Endothelial cell of umbilical vein (primary cell): ENCODE results near the gene PFDN1. TPM values are rescaled to one million over a fixed set of nuclear protein-coding genes. Genes with fewer than 3 reads are reported as not detected.

Source experiments
- BruUV-seq: library from RNA; stranded (reverse); fragments of 400-500 nt; replicated peaks from 2 replicates; lab custom pipeline; 2021; lab: Mats Ljungman, UMichigan
- CTCF ChIA-PET: fragments of 300-600, 350-600 bp; sonication (Branson Sonifier 250); formaldehyde crosslinking; loops from one replicate; lab custom pipeline; 2021; ENCODE audit warnings: antibody characterized with exemption, inconsistent platforms; lab: Charles Lee
- POLR2A ChIA-PET: fragments of 300-600, 350-600 bp; sonication (Branson Sonifier 250); formaldehyde crosslinking; loops from one replicate; lab custom pipeline; 2021; ENCODE audit warnings: antibody characterized with exemption, inconsistent platforms; lab: Charles Lee
- DNase-seq: peaks from one replicate; pipeline ENCODE4 v3.0.0-alpha.2; 2011; ENCODE audit warnings: low read depth, low spot score
- FAIRE-seq: peaks from 2 replicates; lab custom pipeline; 2011; peaks lifted over from hg19 to GRCh38; lab: Jason Lieb, UNC
- H2AFZ ChIP-seq: 2 replicates; pipeline ENCODE4 v1.6.0; 2012; ENCODE audit warnings: low read depth, low read length, control low read depth, inconsistent platforms
- H3K27ac ChIP-seq: 2 replicates; pipeline ENCODE4 v1.5.1; 2011; ENCODE audit warnings: low read depth, mild to moderate bottlenecking, control low read depth, low read length, moderate library complexity; ENCODE audit not compliant: insufficient read depth
- H3K27me3 ChIP-seq, 2 experiments: 2 replicates each; pipeline versions ENCODE4 v1.6.0 to v1.6.1; 2011; ENCODE audit warnings: low read length in 2 of 2, mixed read lengths in 1 of 2; ENCODE audit not compliant: control insufficient read depth in 2 of 2, insufficient read depth in 2 of 2
- H3K36me3 ChIP-seq, 2 experiments: 2 replicates in 1 of 2; 3 replicates in 1 of 2; pipeline ENCODE4 v1.5.1; 2011; ENCODE audit warnings: low read length in 2 of 2, mild to moderate bottlenecking in 1 of 2, moderate library complexity in 1 of 2; ENCODE audit not compliant: control insufficient read depth in 2 of 2, insufficient read depth in 2 of 2; ENCODE audit errors: extremely low read depth in 1 of 2
- H3K4me1 ChIP-seq: 3 replicates; pipeline ENCODE4 v1.5.1; 2011; ENCODE audit warnings: mild to moderate bottlenecking, low read length; ENCODE audit not compliant: control insufficient read depth, insufficient read depth; ENCODE audit errors: extremely low read depth
- H3K4me2 ChIP-seq: 2 replicates; pipeline ENCODE4 v1.6.1; 2011; ENCODE audit warnings: low read length, control low read depth, mixed read lengths; ENCODE audit not compliant: insufficient read depth
- H3K4me3 ChIP-seq, 3 experiments: fragments of 200-600 bp in 1 of 3; sonication (generic), shearing (Covaris generic) in 1 of 3; replicated peaks in 1 of 3; 2 replicates each; pipeline ENCODE4 v1.5.1; 2011 to 2016; ENCODE audit warnings: control low read depth in 3 of 3, low read length in 3 of 3, mild to moderate bottlenecking in 2 of 3, inconsistent platforms in 1 of 3, low read depth in 1 of 3, moderate library complexity in 1 of 3; ENCODE audit not compliant: insufficient read depth in 1 of 3
- H3K79me2 ChIP-seq: 2 replicates; pipeline ENCODE4 v1.6.0; 2012; ENCODE audit warnings: low read length, inconsistent platforms; ENCODE audit not compliant: control insufficient read depth, insufficient read depth
- H3K9ac ChIP-seq: replicated peaks from 2 replicates; pipeline ENCODE3; 2011; ENCODE audit warnings: low read length, control low read depth; ENCODE audit not compliant: insufficient read depth; ENCODE audit errors: extremely low read depth
- H3K9me1 ChIP-seq: replicated peaks from 3 replicates; pipeline ENCODE4 v1.6.0; 2011; ENCODE audit warnings: mild to moderate bottlenecking, low read length; ENCODE audit not compliant: control insufficient read depth, insufficient read depth; ENCODE audit errors: extremely low read depth
- H3K9me3 ChIP-seq: replicated peaks from 2 replicates; pipeline ENCODE4 v1.5.1; 2012; ENCODE audit warnings: low read length, inconsistent platforms; ENCODE audit not compliant: control insufficient read depth, insufficient read depth
- H4K20me1 ChIP-seq: replicated peaks from 2 replicates; pipeline ENCODE3; 2011; ENCODE audit warnings: mild to moderate bottlenecking, low read length; ENCODE audit not compliant: control insufficient read depth, insufficient read depth; ENCODE audit errors: extremely low read depth
- CTCF ChIP-seq, 2 donors: IDR thresholded peaks; 1 replicate in 1 of 2; 2 replicates in 1 of 2; pipeline ENCODE4 v1.5.1; 2011; ENCODE audit warnings: low read length in 2 of 2, mild to moderate bottlenecking in 2 of 2, moderate library complexity in 2 of 2, control low read depth in 1 of 2, inconsistent platforms in 1 of 2, low read depth in 1 of 2; ENCODE audit not compliant: insufficient read depth in 1 of 2; ENCODE audit errors: extremely low read depth in 1 of 2
- EZH2 ChIP-seq: IDR thresholded peaks from 2 replicates; pipeline ENCODE4 v1.6.1; 2012; ENCODE audit warnings: borderline replicate concordance, low read depth, mild to moderate bottlenecking, moderate library complexity, low read length, inconsistent platforms; ENCODE audit not compliant: severe bottlenecking
- FOS ChIP-seq: IDR thresholded peaks from 2 replicates; pipeline ENCODE4 v1.6.1; 2011; ENCODE audit warnings: mild to moderate bottlenecking, low read length, moderate library complexity, borderline replicate concordance; ENCODE audit not compliant: insufficient read depth
- GATA2 ChIP-seq: IDR thresholded peaks from 2 replicates; pipeline ENCODE4 v1.7.0; 2011; ENCODE audit warnings: low read depth, mild to moderate bottlenecking, moderate library complexity, mixed read lengths, low read length; ENCODE audit not compliant: insufficient read length, insufficient read depth
- JUN ChIP-seq: IDR thresholded peaks from 2 replicates; pipeline ENCODE4 v1.6.1; 2011; ENCODE audit warnings: borderline replicate concordance, low read depth; ENCODE audit not compliant: insufficient read length, insufficient read depth
- POLR2A ChIP-seq: IDR thresholded peaks from 2 replicates; pipeline ENCODE4 v1.6.1; 2012; ENCODE audit warnings: low read depth, mild to moderate bottlenecking, control low read depth, low read length
- POLR2AphosphoS5 ChIP-seq: IDR thresholded peaks from 2 replicates; pipeline ENCODE4 v1.6.1; 2012; ENCODE audit warnings: low read depth, mild to moderate bottlenecking, control low read depth, low read length, moderate library complexity; ENCODE audit not compliant: insufficient read depth
- dilution Hi-C: fragments of 300-500 bp; cut with MboI; formaldehyde crosslinking; loops from one replicate; pipeline ENCODE4 v1.15.0; 2019; ENCODE audit warnings: low sequenced_read_pairs; ENCODE audit not compliant: extremely low pct_ligation_motif_present
- intact Hi-C: fragments of 100-400 bp; cut with micrococcal nuclease; formaldehyde crosslinking; loops from one replicate; pipeline ENCODE4 v1.10.0; 2022
- polyA plus RNA-seq, 4 experiments: library from polyadenylated mRNA; depleted of rRNA in 3 of 4; stranded (reverse) in 3 of 4; unstranded in 1 of 4; fragments of >200 nt; gene quantifications; 2 replicates each; pipeline versions ENCODE4 v1.2.1 to v1.2.3, GENCODE V29; 2011 to 2012; ENCODE audit warnings: missing spikeins in 1 of 4
- total RNA-seq: library from RNA; stranded (reverse); gene quantifications from 2 replicates; pipeline ENCODE4 v1.2.3, GENCODE V29; 2021
- TF ChIP-seq, protein P1 (sequence below): IDR thresholded peaks from 2 replicates; pipeline ENCODE4 v1.6.1; 2011; ENCODE audit not compliant: insufficient read depth, insufficient read length

Gene PFDN1
- total and polyA plus RNA-seq, 2 donors (not counting 3 experiments of a cell fraction or from before 2014, with no cell fraction given): 107 to 158 TPM

DNA sequence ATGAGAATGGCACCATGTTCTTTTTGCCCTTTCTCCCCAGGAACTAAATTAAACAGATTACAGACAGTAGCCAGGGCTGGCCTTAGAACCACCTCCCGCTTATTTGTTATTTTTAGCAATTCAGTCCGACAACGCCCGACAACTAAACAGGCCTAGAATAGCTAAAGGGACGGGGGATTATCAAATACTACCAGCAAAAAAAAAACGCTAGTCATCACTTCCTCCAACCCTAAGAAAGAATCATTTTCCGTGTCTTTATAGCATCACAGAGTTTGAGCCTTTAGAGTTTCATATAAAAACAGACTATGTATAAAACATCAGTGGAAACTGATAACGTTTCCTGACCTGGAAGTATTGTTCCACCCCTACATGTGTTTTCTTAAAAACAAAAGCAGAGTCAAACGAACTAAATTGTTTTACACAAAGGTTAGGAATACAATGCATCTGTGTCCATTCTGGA lies 35.3 kb downstream of the PFDN1 start:
- Histone ChIP-seq H4K20me1 (no peaks in the 10 kb centered on the region), H2AFZ (no peak overlapping the region), H3K9me3 (no peaks in the 10 kb centered on the region), H3K4me3 (peak overlapping the region in 1 of 3 experiments; percentile 37), H3K36me3 (no peaks in the 10 kb centered on the region), H3K4me2 (peak overlapping the region; percentile 86), H3K9me1 (no peaks in the 10 kb centered on the region), H3K27me3 (no peaks in the 10 kb centered on the region), H3K9ac (peak overlapping the region; percentile 84), H3K4me1 (peaks cover 24% of the 10 kb centered on the region), H3K79me2 (peaks cover 35% of the 10 kb centered on the region), H3K27ac (peak overlapping the region; percentile 84)
- no TSS peak for BruUV-seq
- CTCF ChIA-PET: interaction anchor here (0.8 to 3.9 kb wide), 17 partner anchors 9 to 96 kb away, joined by 3 to 39 read pairs (median 4); partner anchors contain the start of genes HBEGF and PFDN1
- peak; percentile 92 for DNase-seq
- intact Hi-C loops: loop anchor here (1.0 to 2.0 kb wide), 4 partner anchors 23 to 79 kb away; partner anchors contain the start of gene HBEGF
- POLR2A ChIA-PET: interaction anchor here (0.6 to 1.9 kb wide), 3 partner anchors 10 to 79 kb away, joined by 3 to 10 read pairs (median 3); partner anchors contain the start of gene HBEGF
- TF ChIP-seq POLR2AphosphoS5 (peak; percentile 33), POLR2A (no peak), EZH2 (no peak), FOS (peak; percentile 43), CTCF (IDR thresholded peaks at IDR 0.05; ENCODE audit: extremely low read depth in 1 of 2, insufficient read depth in 1 of 2, low read depth in 1 of 2, low read length in 2 of 2) (no peak), JUN (peak; percentile 47), GATA2 (peak; percentile 7)
- TF ChIP-seq, protein P1, sequence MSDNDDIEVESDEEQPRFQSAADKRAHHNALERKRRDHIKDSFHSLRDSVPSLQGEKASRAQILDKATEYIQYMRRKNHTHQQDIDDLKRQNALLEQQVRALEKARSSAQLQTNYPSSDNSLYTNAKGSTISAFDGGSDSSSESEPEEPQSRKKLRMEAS: no peak
- peak; percentile 89 for FAIRE-seq
- dilution Hi-C loops: no loop called here
